Activated CD4-positive, alpha-beta T cell treated with anti-CD3 and anti-CD28 coated beads, Interleukin-10, Interleukin-2, amounts not matched to agents 100 ng/mL and 50 ng/mL, durations not matched to agents 16 hours and 8 hours (primary cell): ENCODE results near the gene TMEM121B.
"Not testable (repeated sequence)": the region's sequence is repeated elsewhere in the genome, so short reads cannot be mapped to it uniquely, and the experiment has no call there.

ENCODE experiments used
- DNase-seq: peaks from one replicate; pipeline ENCODE4 v3.0.0-alpha.2; 2020

The TMEM121B gene

GRCh38 chr22:17121233-17122195, at the start of gene TMEM121B:
Gene TMEM121B, minus strand, starts transcription at chr22:17121360. Its CDS starts 233 bp downstream, at chr22:17121127.
- DNase-seq: no peak

GRCh38 chr22:17167486-17167885, 46.3 kb upstream of the TMEM121B start:
- no peak for DNase-seq

GRCh38 chr22:17164392-17165024, 43.3 kb upstream of the TMEM121B start:
- no peak for DNase-seq

GRCh38 chr22:17162731-17163130, 41.6 kb upstream of the TMEM121B start:
- no peak for DNase-seq

GRCh38 chr22:17161991-17162390, 40.8 kb upstream of the TMEM121B start:
- DNase-seq: no peak

GRCh38 chr22:17159504-17159951, 38.4 kb upstream of the TMEM121B start:
- DNase-seq: peak; percentile 75

- DNase-seq: peak; percentile 91
Measured at GRCh38 chr22:17158568-17159503, 37.7 kb upstream of the TMEM121B start, which contains the start of gene HDHD5. Gene HDHD5, minus strand, starts transcription at chr22:17159277. Its CDS starts 26 bp downstream, at chr22:17159251.

- DNase-seq: no peak
Measured at GRCh38 chr22:17158176-17158567, 37.0 kb upstream of the TMEM121B start.

GRCh38 chr22:17157714-17158113, 36.6 kb upstream of the TMEM121B start:
- no peak for DNase-seq

- no peak for DNase-seq
Measured at GRCh38 chr22:17155941-17156340, 34.8 kb upstream of the TMEM121B start.

- DNase-seq: no peak
Measured at GRCh38 chr22:17152971-17153370, 31.8 kb upstream of the TMEM121B start.

GRCh38 chr22:17152340-17152739, 31.2 kb upstream of the TMEM121B start:
- no peak for DNase-seq

- DNase-seq: no peak
Measured at GRCh38 chr22:17149076-17149815, 28.1 kb upstream of the TMEM121B start.

GRCh38 chr22:17147458-17147857, 26.3 kb upstream of the TMEM121B start:
- not testable (repeated sequence) for DNase-seq

GRCh38 chr22:17145021-17145680, 24.0 kb upstream of the TMEM121B start:
- no peak for DNase-seq

- no peak for DNase-seq
Measured at GRCh38 chr22:17143826-17144225, 22.7 kb upstream of the TMEM121B start.

- DNase-seq: no peak
Measured at GRCh38 chr22:17143101-17143500, 21.9 kb upstream of the TMEM121B start.

- no peak for DNase-seq
Measured at GRCh38 chr22:17140826-17141766, 19.9 kb upstream of the TMEM121B start.

- DNase-seq: no peak
Measured at GRCh38 chr22:17140022-17140421, 18.9 kb upstream of the TMEM121B start.

GRCh38 chr22:17138513-17138912, 17.4 kb upstream of the TMEM121B start:
- no peak for DNase-seq
